ENCODE measurements around the gene PPP2R2C.

GRCh38 chr4:6506616-6507140, 34.3 kb upstream of the PPP2R2C start:
- TF ChIP-seq CTCF (IDR thresholded peaks at IDR 0.05) (no peak), POLR2A (IDR thresholded peaks at IDR 0.05) (no peak)

All from right lobe of liver (tissue), 4 donors.